AG08395 (cell line): ENCODE results near the gene LMO7.

Experiments used
- DNase-seq: peaks from one replicate; pipeline ENCODE4 v3.0.0; 2012; ENCODE audit warnings: mixed read lengths, low spot score

The LMO7 gene

GRCh38 chr13:75896271-75896670 lies 260.1 kb downstream of the LMO7 start:
- no peak for DNase-seq

- DNase-seq, result no peak
Measured at GRCh38 chr13:75897386-75897785, 261.3 kb downstream of the LMO7 start.

DNA sequence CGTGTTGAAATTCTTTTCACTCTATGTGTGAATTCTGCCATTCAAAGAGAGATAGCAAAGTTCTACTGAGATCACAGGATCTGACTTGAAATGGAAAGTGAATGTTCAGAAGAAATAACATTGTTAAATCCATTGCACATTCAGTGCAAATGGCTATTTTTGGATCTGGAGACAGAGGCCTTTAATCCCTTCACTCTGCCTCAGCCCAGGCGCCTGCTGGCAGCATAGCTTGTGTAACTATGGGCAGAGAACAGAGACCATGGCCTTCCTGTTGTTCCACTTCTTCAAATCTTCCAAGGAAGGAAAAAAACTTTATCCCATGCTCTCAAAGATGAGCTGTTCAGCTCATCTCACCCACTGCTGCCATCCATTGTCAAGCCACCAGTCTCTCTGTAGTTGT lies 265.4 kb downstream of the LMO7 start:
- no peak for DNase-seq

DNA sequence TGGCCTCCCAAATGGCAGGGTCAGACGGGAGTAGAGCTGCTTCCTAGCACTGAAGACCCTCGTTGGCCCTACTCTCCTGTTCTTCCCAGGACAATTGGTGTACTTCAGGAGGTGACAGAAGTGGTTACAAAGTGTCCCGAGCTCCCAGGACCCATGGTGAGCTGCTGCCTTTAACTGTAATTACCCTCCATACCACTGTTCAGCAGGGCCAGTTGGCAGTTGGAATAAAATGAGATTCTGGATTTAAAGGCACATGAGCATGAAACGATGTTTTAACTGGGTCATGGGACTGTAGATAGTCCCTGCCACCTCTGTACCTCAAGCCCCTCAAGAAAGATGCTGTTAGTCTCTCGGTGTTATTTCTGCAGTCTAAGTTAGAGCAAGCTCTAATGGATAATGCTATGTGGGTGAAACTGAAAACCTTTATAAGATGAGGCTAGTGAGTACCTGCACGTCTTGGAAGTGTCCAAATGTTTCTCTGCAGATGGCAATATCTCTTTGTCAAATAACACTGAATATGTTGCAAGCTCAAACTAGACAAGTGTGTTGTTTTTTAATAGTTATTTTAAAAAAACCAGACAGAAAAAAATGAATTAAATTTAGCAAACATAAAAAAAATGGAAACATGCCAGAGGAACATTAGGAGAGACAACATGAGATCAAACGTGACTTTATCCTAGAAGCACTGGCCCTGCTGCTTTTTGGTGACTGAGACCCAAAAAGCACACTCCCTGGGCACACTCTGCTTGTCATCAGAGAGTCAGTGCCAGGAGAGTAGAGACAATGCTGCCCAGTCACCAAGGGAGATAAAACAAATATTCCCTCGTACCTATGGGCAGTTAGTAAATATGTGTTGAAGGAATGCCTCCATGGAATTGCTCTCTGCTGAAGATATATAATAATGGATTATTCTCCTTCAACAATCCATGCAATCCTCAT lies 266.3 kb downstream of the LMO7 start:
- no peak for DNase-seq

- DNase-seq, result no peak
Measured at GRCh38 chr13:75904012-75904411, 267.9 kb downstream of the LMO7 start.

DNA sequence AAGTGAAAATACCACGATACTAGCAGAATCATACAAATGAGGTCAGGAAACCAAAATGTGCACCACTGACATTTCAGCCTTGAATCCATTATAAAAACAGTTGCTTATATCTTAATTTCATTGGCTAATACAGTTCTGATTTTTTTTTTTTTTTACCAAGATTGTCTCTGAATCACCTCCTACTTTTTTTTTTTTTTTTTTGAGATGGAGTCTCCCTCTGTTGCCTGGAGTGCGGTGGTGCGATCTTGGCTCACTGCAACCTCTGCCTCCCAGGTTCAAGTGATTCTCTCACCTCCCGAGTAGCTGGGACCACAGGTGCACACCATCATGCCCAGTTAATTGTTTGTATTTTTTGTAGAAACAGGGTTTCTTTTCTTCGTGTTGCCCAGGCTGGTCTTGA lies 270.2 kb downstream of the LMO7 start:
- DNase-seq, result no peak

- no peak for DNase-seq
Measured at GRCh38 chr13:75907044-75907443, 270.9 kb downstream of the LMO7 start.

- no peak for DNase-seq
Measured at GRCh38 chr13:75908141-75908540, 272.0 kb downstream of the LMO7 start.
